Placental epithelial cell (primary cell): ENCODE measurements around the gene TSPY9. TPM values are rescaled to one million over a fixed set of nuclear protein-coding genes. Genes with fewer than 3 reads are reported as not detected.

Source experiments
- total RNA-seq: library from RNA; depleted of rRNA; stranded (reverse); fragments of >200 nt; gene quantifications from 2 replicates; pipeline ENCODE4 v1.2.3, GENCODE V29; 2012

Gene TSPY9, protein sequence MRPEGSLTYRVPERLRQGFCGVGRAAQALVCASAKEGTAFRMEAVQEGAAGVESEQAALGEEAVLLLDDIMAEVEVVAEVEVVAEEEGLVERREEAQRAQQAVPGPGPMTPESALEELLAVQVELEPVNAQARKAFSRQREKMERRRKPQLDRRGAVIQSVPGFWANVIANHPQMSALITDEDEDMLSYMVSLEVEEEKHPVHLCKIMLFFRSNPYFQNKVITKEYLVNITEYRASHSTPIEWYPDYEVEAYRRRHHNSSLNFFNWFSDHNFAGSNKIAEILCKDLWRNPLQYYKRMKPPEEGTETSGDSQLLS
- total RNA-seq = not detected in 2 replicates

DNA sequence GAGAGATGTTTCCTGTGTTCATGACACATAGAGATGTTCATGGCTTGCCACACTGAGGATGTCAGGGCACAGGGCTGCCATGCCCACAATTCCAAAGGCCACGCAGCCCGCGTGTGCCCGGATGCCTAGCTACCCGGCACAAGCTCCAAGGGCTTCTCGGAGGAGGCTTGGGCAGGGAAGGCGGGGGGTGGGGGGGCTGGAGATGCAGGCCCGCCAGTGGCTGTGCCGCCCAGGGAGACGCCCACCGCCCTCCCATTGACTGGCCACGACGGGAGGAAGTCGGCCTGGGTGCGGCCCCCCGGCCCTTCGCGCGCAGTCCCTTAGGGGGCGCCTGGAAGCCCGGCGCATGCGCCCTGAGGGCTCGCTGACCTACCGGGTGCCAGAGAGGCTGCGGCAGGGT is at the start of gene TSPY9:
Gene TSPY9, plus strand, starts transcription at position 301 of the 400 bp plus-strand sequence. Its CDS starts 46 bp downstream, at position 347.

DNA sequence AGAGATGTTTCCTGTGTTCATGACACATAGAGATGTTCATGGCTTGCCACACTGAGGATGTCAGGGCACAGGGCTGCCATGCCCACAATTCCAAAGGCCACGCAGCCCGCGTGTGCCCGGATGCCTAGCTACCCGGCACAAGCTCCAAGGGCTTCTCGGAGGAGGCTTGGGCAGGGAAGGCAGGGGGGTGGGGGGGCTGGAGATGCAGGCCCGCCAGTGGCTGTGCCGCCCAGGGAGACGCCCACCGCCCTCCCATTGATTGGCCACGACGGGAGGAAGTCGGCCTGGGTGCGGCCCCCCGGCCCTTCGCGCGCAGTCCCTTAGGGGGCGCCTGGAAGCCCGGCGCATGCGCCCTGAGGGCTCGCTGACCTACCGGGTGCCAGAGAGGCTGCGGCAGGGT is 20.4 kb upstream of the TSPY9 start, which contains the start of gene TSPY1:
Gene TSPY1, plus strand, starts transcription at position 301 of the 400 bp plus-strand sequence. Its CDS starts 46 bp downstream, at position 347.

DNA sequence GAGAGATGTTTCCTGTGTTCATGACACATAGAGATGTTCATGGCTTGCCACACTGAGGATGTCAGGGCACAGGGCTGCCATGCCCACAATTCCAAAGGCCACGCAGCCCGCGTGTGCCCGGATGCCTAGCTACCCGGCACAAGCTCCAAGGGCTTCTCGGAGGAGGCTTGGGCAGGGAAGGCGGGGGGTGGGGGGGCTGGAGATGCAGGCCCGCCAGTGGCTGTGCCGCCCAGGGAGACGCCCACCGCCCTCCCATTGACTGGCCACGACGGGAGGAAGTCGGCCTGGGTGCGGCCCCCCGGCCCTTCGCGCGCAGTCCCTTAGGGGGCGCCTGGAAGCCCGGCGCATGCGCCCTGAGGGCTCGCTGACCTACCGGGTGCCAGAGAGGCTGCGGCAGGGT is 40.5 kb downstream of the TSPY9 start, which contains the start of gene TSPY10:
Gene TSPY10, plus strand, starts transcription at position 301 of the 400 bp plus-strand sequence. Its CDS starts 46 bp downstream, at position 347.

Other genes starting within 250 kb of the TSPY9 start
- not detected in 2 replicates for gene TSPY4, start 149.8 kb upstream of the TSPY9 start, total RNA-seq
- not detected in 2 replicates for gene TSPY8, start 129.5 kb upstream of the TSPY9 start, total RNA-seq
- not detected in 2 replicates for gene TSPY3, start 88.8 kb upstream of the TSPY9 start, total RNA-seq
- not detected in 2 replicates for gene TSPY1, start 20.3 kb upstream of the TSPY9 start, total RNA-seq
- gene TSPY10, start 40.6 kb downstream of the TSPY9 start, total RNA-seq = not detected in 2 replicates